GM21447 (cell line): ENCODE results near the gene CRYBG3.
"Not testable (repeated sequence)": the region's sequence is repeated elsewhere in the genome, so short reads cannot be mapped to it uniquely, and the experiment has no call there.

Experiments
- ATAC-seq: cut with Tn5 transposase; IDR thresholded peaks from one replicate; pipeline ENCODE4 v1.9.1; 2021; ENCODE audit not compliant: unreplicated experiment

CRYBG3 gene

DNA sequence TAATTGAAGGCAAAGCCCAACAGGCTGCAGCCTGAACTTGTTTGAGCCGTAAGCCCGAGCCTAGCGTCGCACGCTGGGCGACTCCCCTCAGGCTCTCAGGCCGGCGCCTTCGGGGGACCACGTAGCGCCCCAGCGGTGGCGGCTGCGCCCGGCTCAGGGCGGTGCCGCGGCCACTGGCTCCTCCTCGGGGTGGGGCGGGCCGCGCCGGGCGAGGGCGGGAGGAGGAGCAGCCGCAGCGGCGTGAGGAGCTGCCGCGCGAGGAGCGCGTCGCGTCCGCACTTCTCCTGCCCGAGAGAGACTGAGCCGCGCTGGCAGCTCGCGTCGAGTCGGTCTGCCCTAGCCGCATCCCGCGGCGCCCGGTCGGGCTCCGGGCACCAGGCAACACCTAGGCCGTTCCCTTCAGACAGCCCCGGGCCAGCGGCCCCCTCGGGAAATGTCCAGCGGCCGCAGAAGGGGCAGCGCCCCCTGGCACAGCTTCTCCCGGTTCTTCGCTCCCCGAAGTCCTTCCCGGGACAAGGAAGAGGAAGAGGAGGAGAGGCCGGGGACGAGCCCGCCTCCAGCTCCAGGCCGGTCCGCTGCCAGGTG lies at the start of gene CRYBG3:
CRYBG3 (plus strand) TSS at position 238 of the 585 bp plus-strand sequence; CDS start at position 434, 196 bp downstream.
- peak; percentile 94 for ATAC-seq

DNA sequence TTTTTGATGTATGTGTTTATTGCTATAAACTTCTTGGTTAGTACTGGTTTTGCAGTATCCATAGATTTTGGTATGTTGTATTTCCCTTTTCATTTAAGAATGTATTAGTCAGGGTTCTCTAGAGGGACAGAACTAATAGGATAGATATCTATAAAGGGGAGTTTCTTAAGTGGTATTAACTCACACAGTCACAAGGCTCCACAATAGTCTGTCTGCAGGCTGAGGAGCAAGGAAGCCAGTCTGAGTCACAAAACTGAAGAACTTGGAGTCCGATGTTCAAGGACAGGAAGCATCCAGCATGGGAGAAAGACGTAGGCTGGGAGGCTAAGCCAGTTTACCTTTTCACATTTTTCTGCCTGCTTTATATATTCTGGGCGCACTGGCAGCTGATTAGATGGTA lies 48.9 kb upstream of the CRYBG3 start:
- no peak for ATAC-seq

DNA sequence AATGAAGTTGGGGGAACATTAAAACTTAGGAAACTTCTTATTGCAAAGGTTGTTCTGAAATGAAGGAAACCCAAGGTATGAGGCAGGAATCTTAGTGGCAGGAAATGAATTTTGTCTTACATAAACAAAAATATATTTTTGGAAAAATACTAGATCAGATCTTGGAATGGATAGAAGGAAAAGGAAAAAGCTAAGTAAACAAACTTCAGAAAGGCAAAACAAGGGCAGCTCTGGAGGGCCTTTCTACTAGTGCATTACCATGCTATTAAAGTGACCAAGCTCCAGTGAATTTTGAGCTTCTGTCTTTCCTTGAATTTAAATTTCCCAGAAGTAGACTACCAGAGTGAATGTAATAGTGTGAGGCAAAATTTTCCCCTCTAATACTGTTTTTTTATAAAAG lies 43.7 kb upstream of the CRYBG3 start:
- ATAC-seq: no peak

DNA sequence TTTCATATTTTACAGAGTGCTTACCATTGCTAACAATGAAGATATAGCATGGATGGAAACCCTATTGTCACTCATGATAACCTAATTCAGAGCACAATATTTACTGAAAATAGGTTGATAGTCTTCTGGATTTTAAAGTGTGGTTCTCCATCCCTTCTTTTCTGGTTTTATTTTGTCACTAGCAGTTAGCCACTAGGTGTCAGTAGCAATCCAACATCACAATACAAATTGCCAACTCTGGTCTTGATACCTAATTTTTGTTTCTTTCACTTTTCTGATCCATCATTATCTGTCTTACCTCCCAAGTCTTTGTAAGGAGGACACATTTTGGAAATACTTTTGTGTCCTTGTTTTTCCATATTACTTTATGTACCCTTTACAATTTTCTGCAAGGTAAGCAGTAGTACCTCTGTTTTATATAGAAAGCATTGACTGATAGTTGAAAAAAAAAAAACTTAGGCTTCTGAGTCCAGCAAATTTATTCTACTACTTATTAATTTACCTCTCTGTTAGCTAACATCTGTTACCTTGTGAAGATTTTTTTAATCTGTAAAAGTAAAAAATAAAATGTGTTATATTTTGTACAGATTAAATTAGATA lies 28.3 kb upstream of the CRYBG3 start:
- no peak for ATAC-seq

DNA sequence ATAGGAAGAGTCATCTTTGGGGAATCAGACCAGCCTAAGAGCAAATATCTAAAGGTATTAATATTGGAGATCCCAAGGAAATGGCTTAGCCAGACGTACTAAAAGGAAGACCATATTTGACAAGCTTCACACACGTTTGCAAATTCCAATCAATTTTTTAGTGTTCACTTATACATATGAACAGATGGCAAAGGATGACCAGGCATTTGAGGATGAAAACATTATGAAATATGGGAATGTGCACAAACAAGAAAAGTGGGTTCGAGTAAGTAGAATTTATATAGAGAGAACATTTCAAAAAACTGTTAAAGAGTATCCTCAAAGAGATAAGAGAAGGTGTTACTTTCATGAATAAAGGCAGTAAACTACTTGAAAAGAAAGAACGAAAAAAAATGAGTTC lies 25.9 kb upstream of the CRYBG3 start:
- no peak for ATAC-seq

DNA sequence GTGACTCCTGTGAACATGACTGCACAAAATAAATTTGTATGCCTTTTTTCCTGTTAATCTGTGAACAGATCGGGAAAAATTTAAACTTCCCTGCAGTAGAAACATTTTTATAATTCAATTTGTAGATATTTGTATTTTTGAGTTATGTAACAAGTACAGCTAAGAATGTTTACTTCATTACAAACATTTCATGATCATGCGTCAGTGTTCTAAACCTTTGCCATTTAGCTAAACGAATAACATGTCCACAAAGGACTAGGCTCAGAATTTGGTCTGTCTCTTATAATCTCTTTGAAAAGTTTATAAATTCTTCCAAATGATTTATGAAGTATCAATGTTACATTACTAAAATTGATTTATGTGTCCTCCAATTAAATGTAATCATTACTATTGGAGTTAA lies 17.3 kb upstream of the CRYBG3 start:
- no peak for ATAC-seq

DNA sequence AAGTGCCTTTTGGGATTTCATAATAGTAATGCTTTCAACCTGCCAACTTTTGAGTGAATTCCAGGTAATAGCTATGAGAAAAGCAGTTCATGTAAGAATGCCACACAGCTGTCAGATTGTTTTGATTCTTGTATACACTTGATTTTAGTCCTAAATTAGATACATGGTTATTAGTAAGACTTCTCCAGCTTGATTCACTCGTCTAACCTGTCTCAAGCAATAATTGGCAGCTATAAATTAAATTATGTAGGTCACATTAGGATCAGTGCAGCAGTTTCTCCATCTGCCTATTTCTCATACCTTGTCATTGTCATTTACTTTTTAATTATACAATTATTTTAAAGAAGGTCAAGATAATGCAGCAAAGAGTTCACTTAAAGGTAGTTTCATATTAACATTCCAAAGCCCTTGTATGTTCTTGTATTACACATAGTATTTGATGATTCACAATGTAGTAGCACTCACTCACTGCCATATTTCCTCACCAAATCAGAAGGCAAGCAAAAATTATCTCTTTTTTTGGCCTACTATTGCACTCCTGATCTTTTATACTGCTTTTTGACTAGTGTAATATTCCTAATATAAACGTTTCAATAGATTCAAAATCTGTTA lies 10.9 kb upstream of the CRYBG3 start:
- ATAC-seq: no peak

DNA sequence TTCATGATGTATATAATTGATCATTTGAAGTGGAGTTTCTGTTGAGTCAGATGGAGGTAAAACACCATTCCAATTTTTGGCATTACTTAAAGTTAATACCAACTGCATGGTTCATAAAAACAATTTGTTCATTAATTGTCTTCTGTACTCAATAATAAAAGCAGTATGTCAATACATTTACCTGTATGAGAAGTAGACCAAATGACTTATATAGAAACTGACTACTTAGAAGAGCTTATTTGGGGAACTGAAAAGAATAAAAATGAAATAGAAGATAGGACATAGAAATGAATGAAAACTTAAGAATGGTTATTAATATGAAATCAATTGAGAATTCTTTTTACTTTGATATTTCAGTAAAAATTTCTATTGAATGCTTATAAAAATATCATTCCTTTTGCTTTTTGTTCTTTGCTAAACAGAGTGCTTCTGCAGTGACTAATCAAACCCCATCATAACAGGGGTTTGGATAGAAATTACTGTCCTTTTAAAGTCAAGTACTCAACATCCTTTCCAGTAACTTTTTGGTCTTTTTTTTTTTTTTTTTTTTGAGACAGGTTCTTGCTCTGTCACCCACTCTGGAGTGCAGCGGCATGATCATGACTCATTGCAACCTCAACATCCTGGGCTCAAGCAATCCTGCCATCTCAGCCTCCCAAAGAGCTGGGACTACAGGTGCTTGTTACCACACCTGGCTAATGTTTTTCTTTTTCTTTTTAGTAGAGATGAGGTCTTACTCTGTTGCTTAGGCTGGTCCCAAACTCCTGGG lies 6.5 kb upstream of the CRYBG3 start:
- ATAC-seq: no peak

DNA sequence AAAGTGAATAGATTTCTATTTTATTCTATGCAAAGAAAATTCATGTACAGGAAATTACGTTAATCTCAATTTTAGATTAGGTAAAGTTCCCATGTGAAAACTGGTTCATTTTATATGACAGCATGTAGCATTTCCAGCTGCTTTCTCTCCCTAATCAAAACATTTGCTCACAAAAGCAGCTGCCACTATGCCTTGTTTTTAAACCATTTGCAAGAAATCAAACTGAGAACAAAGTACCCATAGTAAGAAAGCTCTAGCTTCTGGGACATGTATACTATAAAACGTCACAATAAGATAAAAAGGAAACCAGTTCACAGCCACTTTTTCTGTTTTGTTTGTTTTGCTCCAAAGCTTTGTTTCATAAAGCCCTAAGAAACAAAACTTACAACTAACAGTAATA lies 5.0 kb upstream of the CRYBG3 start:
- ATAC-seq: no peak

DNA sequence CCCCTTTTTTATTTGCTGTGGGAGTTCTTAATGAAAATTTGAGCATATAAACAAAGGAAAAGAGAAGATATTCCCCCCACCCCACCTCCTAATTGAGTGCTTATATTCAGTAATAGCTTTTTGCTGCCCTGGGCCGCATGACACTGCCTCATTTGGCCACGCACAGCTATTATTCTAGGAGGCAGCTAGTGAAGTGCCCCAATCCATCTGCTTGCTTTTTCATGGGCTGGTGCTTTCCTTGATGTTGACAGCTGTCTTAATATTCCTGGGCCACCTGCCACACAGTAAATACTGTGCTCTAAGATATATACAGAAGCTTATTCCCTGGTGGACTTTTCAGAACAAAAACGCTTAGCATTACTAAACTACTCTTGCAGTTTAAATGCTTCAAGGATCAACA lies 3.8 kb upstream of the CRYBG3 start:
- ATAC-seq: no peak

DNA sequence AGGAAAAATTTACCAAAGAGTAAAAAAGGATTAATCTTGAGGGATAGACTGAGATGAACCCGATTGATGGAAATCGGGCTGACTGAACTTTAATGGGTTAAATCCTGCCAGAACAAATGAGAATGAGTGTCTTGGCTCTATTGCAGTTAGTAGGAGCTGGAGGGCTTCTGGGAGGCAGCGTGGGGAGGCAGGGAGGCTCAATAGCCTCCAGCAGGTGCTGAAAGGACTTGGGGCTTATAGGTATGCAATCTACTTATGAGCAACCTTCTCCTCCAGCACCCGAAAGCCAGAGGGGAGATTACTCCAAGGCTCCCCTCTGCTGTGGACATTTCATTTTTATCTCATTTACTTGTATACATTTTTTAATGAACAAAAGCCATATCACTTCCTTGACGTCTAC lies 1.0 kb upstream of the CRYBG3 start:
- no peak for ATAC-seq

DNA sequence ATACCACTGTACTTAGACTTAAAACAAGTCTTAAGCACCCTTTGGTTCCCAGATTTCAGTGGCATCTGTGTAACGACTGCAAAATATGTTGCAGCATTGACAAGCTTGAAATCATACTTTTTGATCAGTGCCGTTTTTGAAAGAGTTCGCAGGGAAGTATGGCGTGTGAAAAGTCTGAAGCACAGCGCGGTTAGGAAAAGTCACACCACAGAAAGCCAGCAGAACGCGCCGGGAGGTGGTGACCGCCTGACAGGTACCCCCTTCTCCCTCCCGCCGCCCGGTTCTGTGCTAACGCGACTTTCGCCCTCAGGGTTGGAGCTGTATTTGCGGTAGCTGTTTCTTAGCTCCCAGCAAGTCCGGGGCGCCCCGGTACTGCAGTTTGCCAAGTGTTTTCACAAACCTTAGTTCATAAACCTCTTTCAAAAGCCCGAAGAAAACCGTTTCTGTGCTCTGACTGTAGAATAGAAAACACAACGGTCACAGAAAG lies 481 bp upstream of the CRYBG3 start:
- peak; percentile 50 for ATAC-seq

DNA sequence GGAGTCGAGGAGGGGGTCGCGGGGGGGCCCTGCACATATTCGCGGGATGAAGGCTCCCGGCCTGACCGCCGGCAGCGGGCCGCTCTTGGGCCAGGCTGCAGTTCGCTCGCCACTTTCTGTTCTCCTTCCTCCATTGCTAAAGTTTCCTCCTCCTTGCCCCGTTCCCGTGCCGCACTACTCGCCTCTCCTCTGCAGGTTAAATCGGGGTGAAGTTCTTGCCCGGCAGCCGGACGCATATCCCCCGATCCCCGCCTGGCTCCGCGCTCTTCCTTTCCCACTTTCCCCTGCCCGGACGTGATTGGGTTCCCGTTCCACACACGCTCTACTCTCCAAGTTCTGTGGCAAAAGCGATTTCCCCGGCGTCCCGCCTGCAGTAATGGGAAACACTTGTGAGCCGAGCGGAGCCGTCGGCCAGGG lies 556 bp downstream of the CRYBG3 start:
- peak; percentile 37 for ATAC-seq

DNA sequence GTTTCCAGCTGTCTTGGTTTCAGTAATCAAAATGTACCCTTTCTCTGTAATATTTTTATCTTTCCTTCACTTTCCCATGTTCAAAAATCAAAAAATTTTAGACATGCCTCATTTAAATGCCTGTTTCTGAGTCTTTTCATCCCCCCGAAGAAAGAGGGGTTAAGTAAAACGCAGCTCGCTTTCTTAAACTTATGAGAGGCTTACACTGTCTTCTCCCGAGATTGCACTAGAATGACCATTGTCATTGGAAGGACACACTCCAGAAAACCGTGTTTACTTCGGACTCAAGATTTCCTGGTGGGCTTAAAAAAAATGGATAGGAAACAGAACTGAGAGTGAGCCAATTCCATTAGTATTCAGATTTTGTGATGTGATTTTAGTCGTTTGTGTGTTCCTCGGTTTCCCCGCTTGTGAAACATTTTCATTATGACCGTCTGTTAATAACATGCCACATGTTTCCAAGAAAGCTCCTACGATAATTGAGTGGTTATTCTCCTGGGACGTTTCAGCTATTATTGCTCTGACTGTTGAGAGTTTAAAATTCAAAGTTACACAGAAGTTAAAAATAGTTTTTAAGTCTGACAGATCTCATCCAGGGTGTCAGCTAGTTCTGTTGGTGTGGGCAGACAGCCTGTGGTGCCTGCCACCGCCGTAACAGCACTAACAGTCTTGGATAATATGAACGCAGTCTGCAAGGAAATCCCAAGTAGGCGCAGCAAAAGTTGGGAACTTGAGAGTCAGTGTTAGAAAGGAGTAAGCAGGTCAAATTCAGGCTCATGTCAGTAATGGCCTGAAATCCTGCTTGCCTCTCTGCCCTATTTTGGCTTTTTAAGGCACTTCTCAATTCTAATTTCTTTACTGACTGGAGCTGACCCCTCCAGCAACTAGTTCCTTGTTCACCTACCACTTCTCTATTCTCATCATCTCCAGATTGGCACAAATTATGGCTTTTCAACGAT lies 1.5 kb downstream of the CRYBG3 start:
- no peak for ATAC-seq

DNA sequence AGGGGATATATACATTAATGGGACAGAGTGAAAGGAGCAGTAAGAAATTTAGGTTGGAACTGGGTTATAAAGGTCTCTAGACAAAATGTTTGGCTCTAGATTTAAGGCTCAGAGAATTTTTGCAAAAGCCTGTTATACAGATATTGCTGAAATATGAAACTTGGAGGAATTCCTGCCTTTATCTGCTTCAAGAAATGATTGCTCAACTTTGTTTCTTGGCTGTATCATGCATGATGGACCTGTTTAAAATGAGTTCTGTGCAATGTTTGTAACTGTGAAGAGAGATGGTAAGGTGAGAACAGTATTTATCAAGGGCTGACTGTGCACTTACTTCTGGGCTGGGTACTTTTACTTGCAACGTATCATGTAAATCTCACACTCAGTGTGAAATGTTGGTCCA lies 3.3 kb downstream of the CRYBG3 start:
- ATAC-seq: no peak

DNA sequence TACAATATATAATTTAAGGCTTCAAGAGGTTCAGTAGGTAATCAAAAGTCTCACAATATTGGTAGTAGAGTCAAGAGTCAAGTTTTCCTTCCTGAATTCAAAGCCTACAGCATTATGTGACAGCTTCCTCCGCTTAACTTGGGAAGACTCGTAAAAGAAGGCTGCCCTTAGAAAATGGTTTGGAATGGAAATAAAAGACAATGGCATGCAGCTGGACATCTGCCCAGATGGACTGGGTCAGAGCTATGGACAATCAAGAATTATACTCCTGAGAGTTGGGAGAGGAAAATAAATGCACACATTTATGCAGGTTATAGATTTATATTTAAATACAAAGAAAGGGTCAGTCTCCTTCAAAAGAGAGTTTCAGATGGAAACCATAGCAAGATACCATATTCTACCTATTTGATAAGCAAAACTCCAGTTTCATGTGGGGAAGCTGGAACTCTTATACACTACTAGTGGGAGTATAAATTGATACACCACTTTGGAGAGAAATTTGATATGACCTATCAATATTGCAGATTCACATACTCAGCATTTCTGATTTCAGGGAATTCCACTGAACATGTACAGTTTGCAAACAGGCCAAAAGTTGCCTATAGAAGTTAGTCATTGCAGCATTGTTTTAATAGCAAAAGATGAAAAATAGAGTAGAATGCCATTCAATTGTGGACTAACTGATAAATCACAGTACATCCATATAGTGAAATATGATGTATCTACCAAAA lies 6.1 kb downstream of the CRYBG3 start:
- ATAC-seq: no peak

DNA sequence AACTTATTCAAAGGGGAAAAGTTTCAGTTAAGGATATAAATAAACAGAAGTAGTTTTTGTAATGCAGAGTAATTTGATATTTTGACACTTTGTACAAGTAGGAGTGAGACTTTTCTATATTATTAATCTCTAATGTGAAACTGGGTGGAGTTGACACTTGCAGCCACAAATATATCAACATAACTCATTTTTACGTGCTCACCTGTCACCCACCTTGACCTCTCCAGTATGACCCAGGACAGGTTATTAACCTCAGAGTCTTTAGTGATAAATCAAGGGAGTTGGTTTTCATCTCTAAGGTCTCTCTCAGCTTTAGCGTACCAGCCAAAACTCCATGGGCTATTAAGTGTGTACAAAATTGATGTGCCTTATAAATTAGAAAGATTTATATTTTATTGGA lies 7.4 kb downstream of the CRYBG3 start:
- no peak for ATAC-seq

DNA sequence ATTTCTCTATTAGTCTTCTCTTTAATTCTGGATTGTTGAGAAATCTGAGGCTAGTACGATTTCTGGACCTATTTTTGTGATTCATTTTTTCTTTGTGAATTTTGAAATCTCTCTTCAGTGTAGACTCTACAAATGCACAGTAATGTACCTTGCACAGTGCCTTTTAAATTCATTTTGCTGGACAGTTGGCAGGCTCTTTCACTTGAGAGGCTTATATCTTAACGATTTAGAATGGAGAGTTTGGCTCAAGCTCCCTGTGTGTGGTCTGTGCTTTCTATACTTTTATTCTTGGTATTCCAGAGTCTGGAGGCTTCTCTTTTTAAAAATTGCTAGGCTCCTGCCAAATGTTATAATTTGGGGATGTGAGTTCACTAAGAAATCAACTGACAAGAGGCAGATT lies 8.8 kb downstream of the CRYBG3 start:
- ATAC-seq: no peak

DNA sequence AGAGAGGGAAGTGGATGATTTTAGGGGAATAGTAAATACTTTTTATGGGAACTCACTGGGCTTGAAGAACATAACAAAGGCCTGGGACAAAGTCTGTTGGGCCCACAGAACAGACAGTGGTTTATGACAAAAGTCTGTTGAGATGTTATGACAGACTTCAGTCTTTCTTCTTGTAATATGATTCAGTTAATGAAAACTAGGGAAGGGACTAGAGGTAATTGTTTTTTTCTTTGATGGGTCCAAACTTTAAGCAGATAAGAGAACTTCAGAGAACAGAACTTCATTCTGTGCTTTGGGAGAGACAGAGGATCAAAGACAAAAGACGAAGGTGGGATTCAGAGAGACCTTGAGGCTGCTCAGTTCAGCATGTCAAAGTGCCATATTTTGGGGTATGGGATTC lies 9.3 kb downstream of the CRYBG3 start:
- ATAC-seq: no peak

DNA sequence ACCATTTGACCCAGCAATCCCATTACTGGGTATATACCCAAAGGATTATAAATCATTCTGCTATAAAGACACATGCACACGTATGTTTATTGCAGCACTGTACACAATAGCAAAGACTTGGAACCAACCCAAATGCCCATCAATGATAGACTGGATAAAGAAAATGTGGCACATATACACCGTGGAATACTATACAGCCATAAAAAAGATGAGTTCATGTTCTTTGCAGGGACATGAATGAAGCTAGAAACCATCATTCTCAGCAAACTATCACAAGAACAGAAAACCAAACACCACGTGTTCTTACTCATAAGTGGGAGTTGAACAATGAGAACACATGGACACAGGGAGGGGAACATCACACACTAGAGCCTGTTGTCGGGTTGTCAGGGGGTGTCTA lies 11.4 kb downstream of the CRYBG3 start:
- not testable (repeated sequence) for ATAC-seq
